Effector memory CD4-positive, alpha-beta T cell (primary cell): ENCODE results near the gene MYT1.
"Not testable (repeated sequence)": the region's sequence is repeated elsewhere in the genome, so short reads cannot be mapped to it uniquely, and the experiment has no call there.

ENCODE experiments used
- DNase-seq, 3 donors: peaks; one replicate each; pipeline ENCODE4 v3.0.0-alpha.2; 2020
- H3K27ac ChIP-seq: 2 replicates; pipeline ENCODE4 v1.7.0; 2013; ENCODE audit warnings: mild to moderate bottlenecking, low read length, moderate library complexity; ENCODE audit not compliant: insufficient read depth, poor library complexity, severe bottlenecking
- H3K27me3 ChIP-seq: replicated peaks from 2 replicates; pipeline ENCODE4 v1.7.0; 2013; ENCODE audit warnings: mild to moderate bottlenecking, low read length; ENCODE audit not compliant: insufficient read depth, control insufficient read depth, poor library complexity, severe bottlenecking
- H3K36me3 ChIP-seq: 2 replicates; pipeline ENCODE4 v1.7.0; 2013; ENCODE audit warnings: mild to moderate bottlenecking, low read length, moderate library complexity; ENCODE audit not compliant: control insufficient read depth, insufficient read depth
- H3K4me1 ChIP-seq: 2 replicates; pipeline ENCODE4 v1.7.0; 2013; ENCODE audit warnings: low read length, mild to moderate bottlenecking; ENCODE audit not compliant: control insufficient read depth, insufficient read depth, poor library complexity, severe bottlenecking
- H3K4me3 ChIP-seq: 2 replicates; pipeline ENCODE4 v1.7.0; 2013; ENCODE audit warnings: low read length, low read depth, mild to moderate bottlenecking; ENCODE audit not compliant: insufficient read depth, poor library complexity, severe bottlenecking
- H3K9me3 ChIP-seq: 2 replicates; pipeline ENCODE4 v1.7.0; 2013; ENCODE audit warnings: mild to moderate bottlenecking, low read length, moderate library complexity; ENCODE audit not compliant: control insufficient read depth

The MYT1 gene

GRCh38 chr20:64228751-64229506 lies 64.7 kb downstream of the MYT1 start:
- Histone ChIP-seq H3K4me3 (no peak overlapping the region), H3K27ac (no peak overlapping the region), H3K27me3 (no peaks in the 10 kb centered on the region), H3K36me3 (no peaks in the 10 kb centered on the region), H3K4me1 (peaks cover 10% of the 10 kb centered on the region), H3K9me3 (no peaks in the 10 kb centered on the region)
- DNase-seq = no peak

- Histone ChIP-seq H3K27ac (no peak overlapping the region), H3K9me3 (no peaks in the 10 kb centered on the region), H3K27me3 (no peaks in the 10 kb centered on the region), H3K4me1 (peaks cover 12% of the 10 kb centered on the region), H3K36me3 (no peaks in the 10 kb centered on the region), H3K4me3 (no peak overlapping the region)
- DNase-seq = no peak
Measured at GRCh38 chr20:64229507-64230061, 65.3 kb downstream of the MYT1 start.

- H3K9me3 ChIP-seq = no peaks in the 10 kb centered on the region
- H3K27ac ChIP-seq = no peak overlapping the region
- no peak overlapping the region for H3K4me3 ChIP-seq
- no peaks in the 10 kb centered on the region for H3K27me3 ChIP-seq
- peaks cover 12% of the 10 kb centered on the region for H3K4me1 ChIP-seq
- DNase-seq = no peak
- no peaks in the 10 kb centered on the region for H3K36me3 ChIP-seq
Measured at GRCh38 chr20:64230461-64231145, 66.4 kb downstream of the MYT1 start.

- Histone ChIP-seq H3K4me1 (peaks cover 9% of the 10 kb centered on the region), H3K4me3 (no peak overlapping the region), H3K9me3 (no peaks in the 10 kb centered on the region), H3K27ac (no peak overlapping the region), H3K27me3 (no peaks in the 10 kb centered on the region), H3K36me3 (no peaks in the 10 kb centered on the region)
- no peak for DNase-seq
Measured at GRCh38 chr20:64231621-64232550, 67.6 kb downstream of the MYT1 start.

GRCh38 chr20:64232794-64233193 lies 68.5 kb downstream of the MYT1 start:
- Histone ChIP-seq H3K27me3 (no peaks in the 10 kb centered on the region), H3K27ac (no peak overlapping the region), H3K4me1 (peaks cover 5% of the 10 kb centered on the region), H3K36me3 (no peaks in the 10 kb centered on the region), H3K9me3 (no peaks in the 10 kb centered on the region), H3K4me3 (no peak overlapping the region)
- no peak for DNase-seq

GRCh38 chr20:64233725-64234124 lies 69.5 kb downstream of the MYT1 start:
- Histone ChIP-seq H3K27ac (no peak overlapping the region), H3K4me3 (no peak overlapping the region), H3K36me3 (no peaks in the 10 kb centered on the region), H3K27me3 (no peaks in the 10 kb centered on the region), H3K4me1 (peaks cover 2% of the 10 kb centered on the region), H3K9me3 (no peaks in the 10 kb centered on the region)
- no peak for DNase-seq

- no peak for DNase-seq
- Histone ChIP-seq H3K36me3 (no peaks in the 10 kb centered on the region), H3K4me1 (peaks cover 2% of the 10 kb centered on the region), H3K27ac (no peak overlapping the region), H3K27me3 (no peaks in the 10 kb centered on the region), H3K9me3 (no peaks in the 10 kb centered on the region), H3K4me3 (no peak overlapping the region)
Measured at GRCh38 chr20:64234291-64234791, 70.1 kb downstream of the MYT1 start.

- H3K9me3 ChIP-seq, H3K4me1 ChIP-seq, DNase-seq: not testable (repeated sequence)
Measured at GRCh38 chr20:64234921-64235565, 70.8 kb downstream of the MYT1 start.

More at GRCh38 chr20:64234921-64235565, 70.8 kb downstream of the MYT1 start:
- H3K4me3 ChIP-seq, H3K27ac ChIP-seq, H3K36me3 ChIP-seq, H3K27me3 ChIP-seq: not testable (repeated sequence)
